ENCODE measurements around the gene LOXL1. TPM values are rescaled to one million over a fixed set of nuclear protein-coding genes. Genes with fewer than 3 reads are reported as not detected.

The LOXL1 gene
- total RNA-seq, 3 donors from 2014 or later = 5.6 to 11.3 (median 10.8) TPM

- Histone ChIP-seq H3K4me3 (no peak overlapping the region), H3K27ac (no peak overlapping the region), H3K36me3 (no peaks in the 10 kb centered on the region), H3K4me1 (peaks cover 5 to 6% of the 10 kb centered on the region in 2 donors), H3K27me3 (no peaks in the 10 kb centered on the region), H3K9me3 (no peaks in the 10 kb centered on the region)
- no peak for DNase-seq (ENCODE audit: low spot score in 2 of 2)
- intact Hi-C loops (cut with DNase I; ENCODE audit: low total_unique reads) = no loop called here
- TF ChIP-seq POLR2A (IDR thresholded peaks at IDR 0.05) (no peak), CTCF (IDR thresholded peaks at IDR 0.05) (no peak), POLR2AphosphoS5 (IDR thresholded peaks at IDR 0.05) (no peak)
Observed at GRCh38 chr15:73931441-73931840, 5.2 kb downstream of the LOXL1 start.

- H3K4me1 ChIP-seq = peaks cover 5 to 6% of the 10 kb centered on the region in 2 donors
- no peak for TF ChIP-seq CTCF (IDR thresholded peaks at IDR 0.05)
- TF ChIP-seq POLR2AphosphoS5 (IDR thresholded peaks at IDR 0.05) = no peak
- no peak for TF ChIP-seq POLR2A (IDR thresholded peaks at IDR 0.05)
- H3K4me3 ChIP-seq = no peak overlapping the region
- no peaks in the 10 kb centered on the region for H3K27me3 ChIP-seq
- no peak overlapping the region for H3K27ac ChIP-seq
- H3K9me3 ChIP-seq = no peaks in the 10 kb centered on the region
- no peaks in the 10 kb centered on the region for H3K36me3 ChIP-seq
- no peak for DNase-seq (ENCODE audit: low spot score in 2 of 2)
- intact Hi-C loops (cut with DNase I; ENCODE audit: low total_unique reads) = no loop called here
Observed at GRCh38 chr15:73932381-73933191, 6.3 kb downstream of the LOXL1 start.

GRCh38 chr15:73934281-73934680 is 8.0 kb downstream of the LOXL1 start:
- H3K27ac ChIP-seq = no peak overlapping the region
- H3K36me3 ChIP-seq = no peaks in the 10 kb centered on the region
- H3K4me1 ChIP-seq = peaks cover 0 to 6% of the 10 kb centered on the region in 2 donors
- intact Hi-C loops (cut with DNase I; ENCODE audit: low total_unique reads) = no loop called here
- no peak for TF ChIP-seq POLR2A (IDR thresholded peaks at IDR 0.05)
- no peak for TF ChIP-seq CTCF (IDR thresholded peaks at IDR 0.05)
- TF ChIP-seq POLR2AphosphoS5 (IDR thresholded peaks at IDR 0.05) = no peak
- H3K4me3 ChIP-seq = no peak overlapping the region
- H3K27me3 ChIP-seq = no peaks in the 10 kb centered on the region
- no peaks in the 10 kb centered on the region for H3K9me3 ChIP-seq
- no peak for DNase-seq (ENCODE audit: low spot score in 2 of 2)

GRCh38 chr15:73935547-73935946 is 9.3 kb downstream of the LOXL1 start:
- Histone ChIP-seq H3K36me3 (no peaks in the 10 kb centered on the region), H3K9me3 (no peaks in the 10 kb centered on the region), H3K4me1 (no peaks in the 10 kb centered on the region), H3K4me3 (no peak overlapping the region), H3K27me3 (no peaks in the 10 kb centered on the region), H3K27ac (no peak overlapping the region)
- TF ChIP-seq CTCF (IDR thresholded peaks at IDR 0.05) (no peak), POLR2A (IDR thresholded peaks at IDR 0.05) (no peak), POLR2AphosphoS5 (IDR thresholded peaks at IDR 0.05) (no peak)
- no peak for DNase-seq (ENCODE audit: low spot score in 2 of 2)
- intact Hi-C loops (cut with DNase I; ENCODE audit: low total_unique reads) = no loop called here

GRCh38 chr15:73936181-73936580 is 9.9 kb downstream of the LOXL1 start:
- intact Hi-C loops (cut with DNase I; ENCODE audit: low total_unique reads) = no loop called here
- no peaks in the 10 kb centered on the region for H3K9me3 ChIP-seq
- DNase-seq (ENCODE audit: low spot score in 2 of 2) = no peak
- TF ChIP-seq CTCF (IDR thresholded peaks at IDR 0.05) (no peak), POLR2AphosphoS5 (IDR thresholded peaks at IDR 0.05) (no peak), POLR2A (IDR thresholded peaks at IDR 0.05) (no peak)
- no peak overlapping the region for H3K4me3 ChIP-seq
- no peaks in the 10 kb centered on the region for H3K36me3 ChIP-seq
- H3K4me1 ChIP-seq = no peaks in the 10 kb centered on the region
- peak overlapping the region in 1 of 2 donors; percentile 49 for H3K27ac ChIP-seq
- H3K27me3 ChIP-seq = no peaks in the 10 kb centered on the region

Measured in breast epithelium (tissue), 4 donors.